IgD-negative memory B cell (primary cell): ENCODE results near the gene UBXN1. TPM values are rescaled to one million over a fixed set of nuclear protein-coding genes. Genes with fewer than 3 reads are reported as not detected.
A peak's percentile ranks its signal among the peaks of the same experiment; 100 is the strongest.
"Not testable (repeated sequence)": the region's sequence is repeated elsewhere in the genome, so short reads cannot be mapped to it uniquely, and the experiment has no call there.

ENCODE experiments used
- H3K27ac Mint-ChIP-seq, 3 donors: one replicate each; pipeline ENCODE4 v1.8.0; 2020 to 2022; ENCODE audit warnings: mild to moderate bottlenecking in 3 of 3, mixed read lengths in 3 of 3, moderate library complexity in 1 of 3
- H3K27me3 Mint-ChIP-seq: one replicate; pipeline ENCODE4 v1.8.0; 2021; ENCODE audit warnings: mixed read lengths
- H3K36me3 Mint-ChIP-seq: one replicate; pipeline ENCODE4 v1.8.0; 2020; ENCODE audit warnings: mild to moderate bottlenecking, mixed read lengths
- H3K4me1 Mint-ChIP-seq, 3 donors: one replicate each; pipeline ENCODE4 v1.8.0; 2020 to 2022; ENCODE audit warnings: mixed read lengths in 3 of 3, mild to moderate bottlenecking in 1 of 3
- H3K4me3 Mint-ChIP-seq, 4 donors: one replicate each; pipeline ENCODE4 v1.8.0; 2020 to 2022; ENCODE audit warnings: mild to moderate bottlenecking in 4 of 4, mixed read lengths in 4 of 4, moderate library complexity in 3 of 4
- H3K9me3 Mint-ChIP-seq, 3 donors: one replicate each; pipeline ENCODE4 v1.8.0; 2020 to 2021; ENCODE audit warnings: mixed read lengths in 3 of 3, mild to moderate bottlenecking in 1 of 3
- polyA plus RNA-seq: library from polyadenylated mRNA; unstranded; fragments of 300-500 nt; fragmentation: Illumina TruSeq; gene quantifications from one replicate; pipeline ENCODE4 v1.2.3, GENCODE V29; 2021

Gene UBXN1
- polyA plus RNA-seq, 1 donor from 2014 or later, result 228 TPM

GRCh38 chr11:62702246-62702645, 23.4 kb upstream of the UBXN1 start:
- Mint-ChIP-seq H3K9me3 (no peaks in the 10 kb centered on the region), H3K27ac (no peak overlapping the region), H3K27me3 (no peaks in the 10 kb centered on the region), H3K36me3 (peaks cover 5% of the 10 kb centered on the region), H3K4me3 (peak overlapping the region in 1 of 4 donors; percentile 36), H3K4me1 (peaks cover 8 to 13% (median 13%) of the 10 kb centered on the region in 3 donors)

DNA sequence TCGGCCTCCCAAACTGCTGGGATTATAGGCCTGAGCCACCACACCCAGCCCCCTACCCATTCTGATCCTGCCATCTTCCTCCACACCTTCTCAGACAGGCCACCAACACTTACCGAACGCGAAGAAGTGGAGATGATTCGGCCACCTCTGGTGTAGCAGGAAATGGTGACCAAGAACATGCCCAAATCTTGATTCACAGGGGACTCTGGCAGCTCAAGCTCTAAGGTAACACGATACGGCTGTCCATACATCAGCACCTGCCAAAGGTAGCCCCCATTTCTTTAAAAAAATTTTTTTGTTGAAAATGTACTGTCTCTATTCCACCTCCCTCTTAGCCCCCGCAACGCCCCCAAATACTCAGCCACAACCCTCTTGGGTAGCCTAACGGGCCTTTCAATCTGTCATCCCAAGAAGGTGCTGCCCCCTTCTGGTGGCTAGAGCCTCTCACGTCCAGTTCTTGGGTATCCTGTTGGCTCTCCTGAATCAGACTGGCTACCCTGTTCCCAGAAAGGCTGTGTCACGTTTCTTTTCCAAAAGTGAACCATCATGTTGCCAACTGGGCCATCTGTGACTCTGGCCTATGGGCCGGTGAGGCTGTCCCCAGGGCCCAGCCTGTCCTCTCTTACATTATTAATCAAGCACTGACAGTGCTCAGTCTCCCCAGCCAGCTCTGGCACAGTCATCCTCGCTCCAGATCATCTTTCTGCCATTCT, 15.7 kb upstream of the UBXN1 start:
- Mint-ChIP-seq H3K9me3 (no peaks in the 10 kb centered on the region), H3K36me3 (peaks cover 2% of the 10 kb centered on the region), H3K4me1 (peaks cover 3 to 5% (median 5%) of the 10 kb centered on the region in 3 donors), H3K4me3 (no peak overlapping the region), H3K27ac (peak overlapping the region in 1 of 3 donors; percentile 46), H3K27me3 (no peaks in the 10 kb centered on the region)

DNA sequence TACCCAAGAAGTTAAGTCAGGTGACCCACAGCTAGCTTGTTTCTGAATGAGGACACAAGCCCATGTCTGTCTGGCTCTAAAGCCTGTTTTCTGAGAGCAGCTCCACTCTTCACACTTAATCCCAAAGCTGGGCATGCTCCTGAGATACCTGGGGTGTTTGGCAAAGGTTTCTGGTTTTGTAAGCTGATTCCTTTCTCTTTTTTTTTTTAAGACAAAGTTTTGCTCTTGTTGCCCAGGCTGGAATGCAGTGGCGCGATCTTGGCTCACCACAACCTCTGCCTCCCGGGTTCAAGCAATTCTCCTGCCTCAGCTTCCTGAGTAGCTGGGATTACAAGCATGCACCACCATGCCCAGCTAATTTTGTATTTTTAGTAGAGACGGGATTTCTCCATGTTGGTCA, 14.8 kb upstream of the UBXN1 start:
- not testable (repeated sequence) for H3K4me3 Mint-ChIP-seq, H3K9me3 Mint-ChIP-seq, H3K36me3 Mint-ChIP-seq, H3K27me3 Mint-ChIP-seq, H3K27ac Mint-ChIP-seq, H3K4me1 Mint-ChIP-seq

DNA sequence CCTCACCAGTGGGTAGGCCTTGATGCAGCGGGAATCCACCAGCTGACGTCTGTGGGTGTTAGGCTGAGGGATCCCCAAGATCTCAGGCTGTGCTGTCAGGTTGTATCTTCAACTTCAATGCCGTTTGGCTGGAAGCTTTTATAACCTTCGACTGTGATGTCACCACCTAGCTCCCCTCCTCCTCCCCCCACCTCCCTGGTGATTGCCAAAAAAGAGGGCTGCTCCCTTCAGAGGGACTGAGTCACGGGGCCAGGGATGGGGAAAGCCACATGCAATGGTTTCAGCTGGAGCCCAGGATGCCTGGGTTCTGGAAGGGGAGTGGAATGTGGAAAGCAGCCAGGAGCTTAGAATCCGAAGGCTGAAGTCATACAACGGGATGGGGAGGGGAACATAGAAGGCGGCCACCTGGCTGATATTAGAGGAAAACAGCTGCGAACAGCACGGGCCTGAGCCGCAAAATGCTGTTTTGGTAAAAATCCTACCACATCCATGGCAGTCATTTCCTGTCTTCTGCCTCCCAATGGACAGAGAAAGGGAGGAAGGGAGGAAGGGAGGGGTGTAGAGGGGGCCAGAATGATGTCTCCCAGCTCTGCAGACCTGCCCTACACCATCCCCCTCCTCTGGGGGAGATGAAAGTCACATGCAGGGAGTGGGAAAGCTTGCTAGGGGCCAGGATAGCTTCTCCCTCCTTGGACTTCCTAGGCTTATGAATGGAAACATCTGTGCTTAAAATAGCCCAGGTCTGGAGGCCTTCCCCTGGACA, 10.7 kb upstream of the UBXN1 start, which contains the start of gene LRRN4CL:
LRRN4CL (minus strand) TSS at position 110 of the 763 bp plus-strand sequence. CDS start 1,022 bp downstream, outside the sequence.
- H3K36me3 Mint-ChIP-seq, result no peaks in the 10 kb centered on the region
- peaks cover 4% of the 10 kb centered on the region for H3K27me3 Mint-ChIP-seq
- H3K4me1 Mint-ChIP-seq, result peaks cover under 1 to 3% (median under 1%) of the 10 kb centered on the region in 3 donors
- H3K4me3 Mint-ChIP-seq, result no peak within 1 kb of the TSS
- H3K9me3 Mint-ChIP-seq, result no peaks in the 10 kb centered on the region
- no peak within 1 kb of the TSS for H3K27ac Mint-ChIP-seq

DNA sequence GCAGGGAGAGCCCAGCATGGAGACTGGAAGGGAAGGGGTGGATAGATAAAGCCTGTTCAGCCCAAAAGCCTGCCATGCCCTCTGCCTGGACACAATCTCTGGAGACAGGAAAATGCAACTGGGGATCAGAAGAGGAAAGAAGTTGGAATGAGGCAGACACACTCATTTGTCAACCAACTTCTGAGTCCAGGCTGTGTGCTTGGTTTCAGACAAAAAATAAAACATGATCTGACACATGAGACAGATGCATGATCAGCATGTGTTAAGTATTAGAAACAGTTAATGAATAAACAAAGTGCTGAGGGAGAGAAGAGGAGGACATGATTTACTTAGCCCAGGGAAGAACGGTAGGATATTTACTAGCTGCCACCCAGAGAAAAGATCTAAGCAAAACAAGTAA, 9.6 kb upstream of the UBXN1 start:
- no peaks in the 10 kb centered on the region for H3K9me3 Mint-ChIP-seq
- H3K4me3 Mint-ChIP-seq, result no peak overlapping the region
- H3K36me3 Mint-ChIP-seq, result no peaks in the 10 kb centered on the region
- H3K27me3 Mint-ChIP-seq, result peaks cover 4% of the 10 kb centered on the region
- H3K4me1 Mint-ChIP-seq, result peaks cover 0 to 3% (median 0%) of the 10 kb centered on the region in 3 donors
- H3K27ac Mint-ChIP-seq, result no peak overlapping the region

GRCh38 chr11:62687508-62688396, 8.9 kb upstream of the UBXN1 start:
- H3K27me3 Mint-ChIP-seq, result peaks cover 4% of the 10 kb centered on the region
- H3K27ac Mint-ChIP-seq, result no peak overlapping the region
- H3K9me3 Mint-ChIP-seq, result no peaks in the 10 kb centered on the region
- H3K4me1 Mint-ChIP-seq, result peaks cover 0 to 3% (median 0%) of the 10 kb centered on the region in 3 donors
- H3K36me3 Mint-ChIP-seq, result no peaks in the 10 kb centered on the region
- H3K4me3 Mint-ChIP-seq, result no peak overlapping the region

DNA sequence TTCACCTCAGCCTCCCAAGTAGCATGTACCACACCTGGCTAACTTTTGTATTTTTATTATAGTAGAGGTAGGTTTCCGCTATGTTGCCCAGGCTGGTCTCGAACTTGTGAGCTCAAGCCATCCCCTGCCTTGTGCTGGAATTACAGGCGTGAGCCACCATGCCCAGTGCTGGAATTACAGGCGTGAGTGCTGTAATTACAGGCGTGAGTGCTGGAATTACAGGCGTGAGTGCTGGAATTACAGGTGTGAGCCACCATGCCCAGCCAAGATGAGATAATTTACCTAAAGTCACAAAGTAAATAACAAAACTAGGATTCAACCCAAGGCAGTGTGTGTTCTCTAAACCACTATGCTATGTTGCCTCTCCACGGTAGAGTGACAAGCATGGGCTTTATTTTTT, 3.6 kb upstream of the UBXN1 start:
- H3K27ac Mint-ChIP-seq, result no peak overlapping the region
- H3K9me3 Mint-ChIP-seq, result no peaks in the 10 kb centered on the region
- peaks cover 1% of the 10 kb centered on the region for H3K36me3 Mint-ChIP-seq
- peaks cover 2% of the 10 kb centered on the region for H3K27me3 Mint-ChIP-seq
- peaks cover 13 to 15% (median 15%) of the 10 kb centered on the region in 3 donors for H3K4me1 Mint-ChIP-seq
- no peak overlapping the region for H3K4me3 Mint-ChIP-seq

DNA sequence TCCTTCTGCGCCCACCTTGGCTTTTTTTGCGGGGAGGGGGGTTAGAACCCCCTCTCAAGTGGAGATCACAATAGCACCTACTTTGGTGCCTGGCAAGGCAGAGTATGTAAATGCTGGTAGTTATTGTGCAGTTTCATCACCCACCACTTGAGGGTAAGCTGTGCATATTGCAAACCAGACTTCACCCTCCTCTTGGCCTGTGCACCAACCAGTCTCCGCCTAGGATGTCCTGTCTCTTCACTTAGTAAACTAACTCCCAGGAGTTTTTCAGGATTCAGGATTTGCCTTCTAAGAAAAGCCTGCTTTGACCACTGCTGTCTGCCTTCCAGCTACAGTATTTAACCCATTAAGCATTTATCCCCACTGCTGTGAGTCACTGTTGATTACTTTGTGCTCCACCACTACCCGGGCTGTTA, 2.0 kb upstream of the UBXN1 start:
- Mint-ChIP-seq H3K9me3 (no peaks in the 10 kb centered on the region), H3K27me3 (no peaks in the 10 kb centered on the region), H3K4me1 (peaks cover 19% of the 10 kb centered on the region in 3 donors), H3K27ac (peak overlapping the region; percentile 43 to 73 (median 64)), H3K36me3 (peaks cover 1% of the 10 kb centered on the region), H3K4me3 (peak overlapping the region; percentile 66 to 84 (median 74))

- peaks cover 21 to 23% (median 22%) of the 10 kb centered on the region in 3 donors for H3K4me1 Mint-ChIP-seq
- H3K9me3 Mint-ChIP-seq, result no peaks in the 10 kb centered on the region
- peak overlapping the region; percentile 92 to 98 (median 96) for H3K27ac Mint-ChIP-seq
- peaks cover 3% of the 10 kb centered on the region for H3K36me3 Mint-ChIP-seq
- H3K27me3 Mint-ChIP-seq, result no peaks in the 10 kb centered on the region
- peak overlapping the region; percentile 91 to 96 (median 94) for H3K4me3 Mint-ChIP-seq
These were observed 472 bp downstream of the UBXN1 start for GRCh38 chr11:62678433-62678769.

DNA sequence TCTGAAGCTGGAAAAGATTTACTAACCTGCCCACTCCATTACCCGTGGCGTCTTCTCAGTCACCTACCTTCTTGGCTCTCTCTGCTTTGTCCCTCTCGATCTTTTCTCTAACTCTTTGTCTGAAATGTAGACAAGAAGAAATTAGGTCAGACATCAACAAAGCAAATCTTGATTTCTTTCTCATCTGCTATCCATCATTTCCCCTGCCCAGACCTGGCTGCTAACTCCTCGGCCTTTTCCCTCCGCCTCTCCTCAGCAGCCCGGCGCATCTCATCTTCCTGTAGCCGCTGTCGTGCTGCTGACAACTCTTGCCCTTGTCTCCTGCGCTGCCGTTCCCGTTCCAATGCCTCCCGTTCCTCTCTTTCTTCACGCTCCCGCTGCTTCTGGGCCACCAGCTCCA, 1.2 kb downstream of the UBXN1 start:
- Mint-ChIP-seq H3K27ac (peak overlapping the region; percentile 92 to 98 (median 96)), H3K36me3 (peaks cover 3% of the 10 kb centered on the region), H3K4me1 (peaks cover 22 to 24% (median 23%) of the 10 kb centered on the region in 3 donors)

DNA sequence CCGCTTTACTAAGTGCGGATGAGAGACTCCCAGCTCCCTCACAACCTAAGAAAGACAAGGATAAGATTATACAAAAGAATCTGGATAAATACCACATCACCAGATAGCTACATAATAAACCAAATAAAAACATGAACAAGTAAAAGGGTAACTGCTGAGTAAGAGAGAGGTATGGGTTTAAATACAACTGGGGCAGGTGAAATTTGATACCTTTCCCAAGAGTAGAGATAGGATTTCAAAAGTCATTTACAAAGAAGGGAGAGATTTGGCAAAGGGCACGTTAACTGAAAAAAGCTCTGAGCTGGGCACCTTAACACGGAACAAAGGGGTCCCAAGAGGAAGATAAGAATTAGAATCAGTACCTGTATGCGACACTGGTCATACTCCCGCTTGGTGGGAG, 1.7 kb downstream of the UBXN1 start:
- no peaks in the 10 kb centered on the region for H3K9me3 Mint-ChIP-seq
- H3K4me3 Mint-ChIP-seq, result peak overlapping the region; percentile 83 to 93 (median 88)
- H3K4me1 Mint-ChIP-seq, result peaks cover 23 to 26% (median 23%) of the 10 kb centered on the region in 3 donors
- peaks cover 3% of the 10 kb centered on the region for H3K36me3 Mint-ChIP-seq
- H3K27me3 Mint-ChIP-seq, result no peaks in the 10 kb centered on the region
- H3K27ac Mint-ChIP-seq, result peak overlapping the region; percentile 92 to 98 (median 96)

More for the DNA sequence above, 1.2 kb downstream of the UBXN1 start:
- no peaks in the 10 kb centered on the region for H3K9me3 Mint-ChIP-seq
- no peaks in the 10 kb centered on the region for H3K27me3 Mint-ChIP-seq
- H3K4me3 Mint-ChIP-seq, result peak overlapping the region; percentile 91 to 96 (median 94)

- peak overlapping the region; percentile 47 to 93 (median 84) for H3K4me3 Mint-ChIP-seq
- no peaks in the 10 kb centered on the region for H3K9me3 Mint-ChIP-seq
- no peaks in the 10 kb centered on the region for H3K27me3 Mint-ChIP-seq
- peak overlapping the region; percentile 6 to 98 (median 92) for H3K27ac Mint-ChIP-seq
- peaks cover 3% of the 10 kb centered on the region for H3K36me3 Mint-ChIP-seq
- peaks cover 24 to 27% (median 25%) of the 10 kb centered on the region in 3 donors for H3K4me1 Mint-ChIP-seq
These were observed 2.2 kb downstream of the UBXN1 start for GRCh38 chr11:62676698-62677097.

DNA sequence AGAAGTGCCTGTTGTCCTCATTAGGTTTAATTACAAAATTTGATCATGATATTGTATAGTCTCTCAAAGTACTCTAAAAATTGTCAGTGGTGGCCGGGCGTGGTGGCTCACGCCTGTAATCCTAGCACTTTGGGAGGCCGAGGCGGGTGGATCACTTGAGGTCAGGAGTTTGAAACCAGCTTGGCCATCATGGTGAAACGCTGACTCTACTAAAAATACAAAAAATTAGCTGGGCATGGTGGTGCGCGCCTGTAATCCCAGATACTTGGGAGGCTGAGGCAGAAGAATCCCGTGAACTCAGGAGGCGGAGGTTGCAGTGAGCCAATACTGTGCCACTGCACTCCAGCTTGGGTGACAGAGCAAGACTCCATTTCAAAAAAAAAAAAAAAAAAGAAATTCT, 3.5 kb downstream of the UBXN1 start:
- not testable (repeated sequence) for H3K27me3 Mint-ChIP-seq, H3K9me3 Mint-ChIP-seq, H3K36me3 Mint-ChIP-seq
- Mint-ChIP-seq H3K4me1 (peaks cover 26 to 29% (median 26%) of the 10 kb centered on the region in 3 donors), H3K4me3 (peak overlapping the region in 2 of 4 donors; percentile 30 to 54), H3K27ac (peak overlapping the region in 1 of 3 donors; percentile 78)

- H3K36me3 Mint-ChIP-seq, result peaks cover 2% of the 10 kb centered on the region
These were observed 5.7 kb downstream of the UBXN1 start for GRCh38 chr11:62673196-62673525.

More at GRCh38 chr11:62673196-62673525, 5.7 kb downstream of the UBXN1 start:
- H3K27me3 Mint-ChIP-seq, result no peaks in the 10 kb centered on the region
- no peaks in the 10 kb centered on the region for H3K9me3 Mint-ChIP-seq
- peak overlapping the region in 3 of 4 donors; percentile 98 to 100 (median 100) for H3K4me3 Mint-ChIP-seq
- H3K4me1 Mint-ChIP-seq, result peaks cover 20 to 29% (median 27%) of the 10 kb centered on the region in 3 donors
- H3K27ac Mint-ChIP-seq, result peak overlapping the region; percentile 12 to 99 (median 53)
